Activated CD4-positive, alpha-beta memory T cell treated with anti-CD3 and anti-CD28 coated beads for 36 hours (primary cell): ENCODE results near the gene MITF. TPM values are rescaled to one million over a fixed set of nuclear protein-coding genes. Genes with fewer than 3 reads are reported as not detected.

Experiments
- CTCF ChIA-PET: fragments of 350-600 bp; sonication (Branson Sonifier 250); formaldehyde crosslinking; loops from one replicate; lab custom pipeline; 2021; ENCODE audit warnings: antibody characterized with exemption, inconsistent platforms; lab: Charles Lee
- POLR2A ChIA-PET: fragments of 350-600 bp; sonication (Branson Sonifier 250); formaldehyde crosslinking; loops from one replicate; lab custom pipeline; 2021; ENCODE audit warnings: antibody characterized with exemption; lab: Charles Lee
- DNase-seq: peaks from one replicate; pipeline ENCODE4 v3.0.0-alpha.2; 2020
- H3K27ac Mint-ChIP-seq: one replicate; pipeline ENCODE4 v1.8.0; 2021; ENCODE audit warnings: mixed read lengths
- H3K27me3 Mint-ChIP-seq: one replicate; pipeline ENCODE4 v1.8.0; 2021; ENCODE audit warnings: mixed read lengths
- H3K36me3 Mint-ChIP-seq: one replicate; pipeline ENCODE4 v1.8.0; 2021; ENCODE audit warnings: mixed read lengths
- H3K4me1 Mint-ChIP-seq: one replicate; pipeline ENCODE4 v1.8.0; 2021; ENCODE audit warnings: low read depth, mixed read lengths
- H3K4me3 Mint-ChIP-seq: one replicate; pipeline ENCODE4 v1.8.0; 2021; ENCODE audit warnings: mild to moderate bottlenecking, mixed read lengths
- H3K9me3 Mint-ChIP-seq: one replicate; pipeline ENCODE4 v1.8.0; 2021; ENCODE audit warnings: mixed read lengths
- intact Hi-C: fragments of 100-400 bp; cut with micrococcal nuclease; formaldehyde crosslinking; loops from one replicate; pipeline ENCODE4 v1.15.1; 2023
- total RNA-seq, 2 experiments: library from RNA; stranded (reverse); gene quantifications; one replicate each; pipeline ENCODE4 v1.2.3, GENCODE V29; 2021

MITF gene
- total RNA-seq, 2 experiments from 2014 or later: not detected

GRCh38 chr3:69811452-69812401 lies 72.5 kb downstream of the MITF start:
- no peaks in the 10 kb centered on the region for H3K36me3 Mint-ChIP-seq
- ChIA-PET POLR2A (no interaction called here), CTCF (no interaction called here)
- intact Hi-C loops: no loop called here
- H3K9me3 Mint-ChIP-seq: no peaks in the 10 kb centered on the region
- no peak overlapping the region for H3K27ac Mint-ChIP-seq
- no peaks in the 10 kb centered on the region for H3K4me1 Mint-ChIP-seq
- H3K4me3 Mint-ChIP-seq: no peak overlapping the region
- H3K27me3 Mint-ChIP-seq: no peaks in the 10 kb centered on the region
- DNase-seq: no peak

DNA sequence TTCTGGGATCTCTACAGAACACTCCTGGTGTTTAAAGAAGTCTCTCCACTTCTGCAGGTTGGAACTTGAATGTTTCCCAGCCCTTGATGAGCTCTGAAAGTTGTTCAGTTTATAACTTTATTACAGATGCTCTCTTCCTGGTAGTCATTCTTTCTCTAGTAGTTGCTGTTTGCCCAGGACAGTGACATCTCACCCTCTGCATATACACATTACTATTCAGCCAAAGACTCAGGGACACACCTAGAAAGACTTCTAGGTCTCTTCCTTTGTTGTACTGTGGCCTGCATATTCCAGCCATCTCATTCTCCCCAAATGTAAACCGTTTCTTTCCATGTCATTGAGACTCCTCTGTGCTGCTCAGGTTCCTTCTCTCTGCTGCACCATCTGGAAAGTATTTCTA lies 76.7 kb downstream of the MITF start:
- Mint-ChIP-seq H3K36me3 (no peaks in the 10 kb centered on the region), H3K4me3 (no peak overlapping the region)
- POLR2A ChIA-PET: no interaction called here

DNA sequence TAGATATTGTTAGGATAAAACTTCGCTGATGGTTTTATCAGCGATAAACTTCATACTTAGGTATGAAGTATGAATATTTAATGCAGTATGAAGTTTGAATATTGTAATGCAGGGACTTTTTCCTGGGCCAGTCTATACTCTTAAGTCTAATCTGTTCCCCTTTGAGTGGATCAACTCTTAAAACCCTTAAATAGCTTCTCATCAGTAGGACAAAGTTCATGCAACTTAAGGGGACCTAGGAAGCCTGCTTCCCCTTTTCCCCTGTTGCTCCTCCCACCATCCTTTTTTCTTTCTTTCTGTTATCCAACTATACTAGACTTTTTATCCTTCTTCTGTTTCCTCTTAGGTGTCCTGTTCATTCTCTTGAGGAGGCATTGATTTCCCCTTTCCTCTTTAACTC lies 78.7 kb downstream of the MITF start:
- intact Hi-C loops: no loop called here
- H3K36me3 Mint-ChIP-seq: no peaks in the 10 kb centered on the region
- H3K4me3 Mint-ChIP-seq: no peak overlapping the region
- H3K27me3 Mint-ChIP-seq: peaks cover 2% of the 10 kb centered on the region
- POLR2A ChIA-PET: no interaction called here
- CTCF ChIA-PET: no interaction called here
- no peak for DNase-seq
- H3K4me1 Mint-ChIP-seq: no peaks in the 10 kb centered on the region
- H3K9me3 Mint-ChIP-seq: no peaks in the 10 kb centered on the region
- no peak overlapping the region for H3K27ac Mint-ChIP-seq

More for the DNA sequence above, 76.7 kb downstream of the MITF start:
- H3K4me1 Mint-ChIP-seq: no peaks in the 10 kb centered on the region
- no peak for DNase-seq
- H3K27ac Mint-ChIP-seq: no peak overlapping the region
- peaks cover 2% of the 10 kb centered on the region for H3K27me3 Mint-ChIP-seq
- CTCF ChIA-PET: no interaction called here
- intact Hi-C loops: no loop called here
- H3K9me3 Mint-ChIP-seq: no peaks in the 10 kb centered on the region

GRCh38 chr3:69819282-69819681 lies 80.0 kb downstream of the MITF start:
- intact Hi-C loops: no loop called here
- H3K36me3 Mint-ChIP-seq: no peaks in the 10 kb centered on the region
- no peaks in the 10 kb centered on the region for H3K9me3 Mint-ChIP-seq
- POLR2A ChIA-PET: no interaction called here
- CTCF ChIA-PET: no interaction called here
- H3K4me1 Mint-ChIP-seq: no peaks in the 10 kb centered on the region
- no peak overlapping the region for H3K27ac Mint-ChIP-seq
- no peak for DNase-seq
- H3K27me3 Mint-ChIP-seq: peaks cover 2% of the 10 kb centered on the region
- no peak overlapping the region for H3K4me3 Mint-ChIP-seq

DNA sequence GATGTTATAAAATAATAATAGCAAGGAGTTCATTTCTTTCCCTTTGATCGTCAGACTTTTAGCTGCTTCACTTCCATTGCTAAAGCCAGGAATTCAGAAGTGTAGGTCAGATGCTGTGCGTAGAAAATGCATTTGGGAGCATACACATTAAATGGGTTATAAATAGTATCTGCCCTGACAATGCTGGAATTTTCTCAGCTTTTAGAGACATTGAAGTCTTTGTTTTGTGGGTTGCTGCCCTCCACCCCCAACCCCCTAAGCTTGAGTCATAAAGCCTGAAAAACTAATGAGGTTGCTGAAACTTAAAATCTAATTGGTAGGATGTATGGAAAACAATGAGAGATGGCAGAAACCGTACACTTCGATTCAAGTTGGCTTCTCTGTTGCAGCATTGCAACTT lies 81.9 kb downstream of the MITF start:
- intact Hi-C loops: no loop called here
- Mint-ChIP-seq H3K27ac (no peak overlapping the region), H3K9me3 (no peaks in the 10 kb centered on the region), H3K4me3 (no peak overlapping the region), H3K27me3 (peaks cover 2% of the 10 kb centered on the region), H3K4me1 (no peaks in the 10 kb centered on the region), H3K36me3 (no peaks in the 10 kb centered on the region)
- CTCF ChIA-PET: no interaction called here
- no peak for DNase-seq
- POLR2A ChIA-PET: no interaction called here

GRCh38 chr3:69823743-69824142 lies 84.5 kb downstream of the MITF start:
- CTCF ChIA-PET: no interaction called here
- no peaks in the 10 kb centered on the region for H3K27me3 Mint-ChIP-seq
- POLR2A ChIA-PET: no interaction called here

GRCh38 chr3:69825446-69825845 lies 86.2 kb downstream of the MITF start:
- Mint-ChIP-seq H3K4me1 (no peaks in the 10 kb centered on the region), H3K9me3 (no peaks in the 10 kb centered on the region), H3K36me3 (no peaks in the 10 kb centered on the region), H3K27me3 (no peaks in the 10 kb centered on the region), H3K4me3 (no peak overlapping the region), H3K27ac (no peak overlapping the region)
- DNase-seq: no peak
- ChIA-PET CTCF (no interaction called here), POLR2A (no interaction called here)
- intact Hi-C loops: no loop called here

More at GRCh38 chr3:69823743-69824142, 84.5 kb downstream of the MITF start:
- no peak for DNase-seq
- H3K9me3 Mint-ChIP-seq: no peaks in the 10 kb centered on the region
- no peak overlapping the region for H3K4me3 Mint-ChIP-seq
- intact Hi-C loops: no loop called here
- no peak overlapping the region for H3K27ac Mint-ChIP-seq
- H3K4me1 Mint-ChIP-seq: no peaks in the 10 kb centered on the region
- no peaks in the 10 kb centered on the region for H3K36me3 Mint-ChIP-seq

DNA sequence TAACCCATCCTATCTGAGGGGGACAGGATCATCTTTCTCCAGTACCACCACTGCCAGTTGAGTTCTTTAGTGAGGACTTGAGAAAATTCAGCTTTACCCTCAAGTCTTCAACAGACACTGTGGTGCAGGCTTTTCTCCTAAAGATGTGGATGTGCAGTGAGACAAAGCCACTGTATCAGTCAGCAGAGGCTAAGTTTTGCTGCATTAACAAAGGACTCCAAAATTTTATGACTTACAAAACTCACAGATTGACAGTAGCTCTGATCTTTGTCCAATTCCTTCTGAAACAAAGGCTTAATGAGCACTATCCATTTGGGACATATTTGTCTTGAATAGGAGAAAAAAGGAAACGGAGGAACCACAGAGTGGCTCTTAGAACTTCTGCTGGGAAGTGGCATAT lies 87.9 kb downstream of the MITF start:
- Mint-ChIP-seq H3K36me3 (no peaks in the 10 kb centered on the region), H3K27me3 (no peaks in the 10 kb centered on the region), H3K27ac (no peak overlapping the region), H3K9me3 (peaks cover 2% of the 10 kb centered on the region), H3K4me3 (no peak overlapping the region), H3K4me1 (no peaks in the 10 kb centered on the region)
- POLR2A ChIA-PET: no interaction called here
- intact Hi-C loops: no loop called here
- no peak for DNase-seq
- CTCF ChIA-PET: no interaction called here

- Mint-ChIP-seq H3K4me1 (no peaks in the 10 kb centered on the region), H3K36me3 (no peaks in the 10 kb centered on the region), H3K27ac (no peak overlapping the region), H3K4me3 (no peak overlapping the region), H3K27me3 (no peaks in the 10 kb centered on the region), H3K9me3 (peaks cover 6% of the 10 kb centered on the region)
- CTCF ChIA-PET: no interaction called here
- intact Hi-C loops: no loop called here
- no peak for DNase-seq
- POLR2A ChIA-PET: no interaction called here
Observed at GRCh38 chr3:69828817-69829216, 89.6 kb downstream of the MITF start.

DNA sequence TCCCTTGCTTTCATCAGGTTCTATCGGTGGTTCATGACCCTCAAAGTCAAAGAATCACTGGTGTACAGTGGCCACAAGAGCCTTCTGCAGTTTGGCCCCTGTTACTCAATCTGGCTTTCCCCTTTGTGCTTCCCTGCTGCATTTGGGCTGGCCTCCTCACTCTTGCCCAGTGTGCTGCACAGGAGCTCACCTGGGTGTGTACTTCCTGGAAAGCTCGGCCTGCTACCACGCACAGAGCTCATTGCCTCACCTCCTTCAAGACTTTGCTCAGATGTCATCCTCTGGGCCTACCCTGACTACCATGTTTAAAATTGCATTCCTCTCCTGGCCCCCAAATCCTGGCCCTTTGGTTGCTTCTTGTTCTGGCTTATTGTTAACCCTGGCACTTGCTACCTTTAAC lies 90.9 kb downstream of the MITF start:
- Mint-ChIP-seq H3K36me3 (no peaks in the 10 kb centered on the region), H3K27ac (no peak overlapping the region), H3K4me3 (no peak overlapping the region), H3K4me1 (no peaks in the 10 kb centered on the region), H3K27me3 (no peaks in the 10 kb centered on the region), H3K9me3 (peaks cover 11% of the 10 kb centered on the region)
- ChIA-PET POLR2A (no interaction called here), CTCF (no interaction called here)
- DNase-seq: no peak
- intact Hi-C loops: no loop called here

DNA sequence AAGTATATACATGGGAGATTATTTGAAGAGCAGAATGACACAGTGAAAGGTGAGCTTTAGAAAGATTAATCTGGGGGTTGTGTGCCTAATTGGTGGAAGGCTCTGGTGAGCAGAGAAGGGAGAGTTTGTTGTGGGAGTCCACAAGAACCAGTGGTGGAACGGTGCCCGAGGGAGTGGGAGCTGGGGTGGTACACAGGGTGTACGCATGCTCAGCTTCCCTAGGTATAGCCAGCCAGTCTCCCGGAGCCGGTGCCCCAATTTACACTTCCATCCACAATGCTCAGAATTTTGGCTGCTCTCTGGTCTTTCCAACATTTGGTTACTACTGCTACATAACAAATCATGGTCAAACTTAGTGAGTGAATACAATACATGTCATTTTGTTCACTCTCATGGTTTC lies 92.5 kb downstream of the MITF start:
- no peaks in the 10 kb centered on the region for H3K27me3 Mint-ChIP-seq
- ChIA-PET POLR2A (no interaction called here), CTCF (no interaction called here)
- H3K4me1 Mint-ChIP-seq: no peaks in the 10 kb centered on the region
- peaks cover 14% of the 10 kb centered on the region for H3K9me3 Mint-ChIP-seq
- H3K27ac Mint-ChIP-seq: no peak overlapping the region
- H3K4me3 Mint-ChIP-seq: no peak overlapping the region
- no peaks in the 10 kb centered on the region for H3K36me3 Mint-ChIP-seq
- intact Hi-C loops: no loop called here
- no peak for DNase-seq

DNA sequence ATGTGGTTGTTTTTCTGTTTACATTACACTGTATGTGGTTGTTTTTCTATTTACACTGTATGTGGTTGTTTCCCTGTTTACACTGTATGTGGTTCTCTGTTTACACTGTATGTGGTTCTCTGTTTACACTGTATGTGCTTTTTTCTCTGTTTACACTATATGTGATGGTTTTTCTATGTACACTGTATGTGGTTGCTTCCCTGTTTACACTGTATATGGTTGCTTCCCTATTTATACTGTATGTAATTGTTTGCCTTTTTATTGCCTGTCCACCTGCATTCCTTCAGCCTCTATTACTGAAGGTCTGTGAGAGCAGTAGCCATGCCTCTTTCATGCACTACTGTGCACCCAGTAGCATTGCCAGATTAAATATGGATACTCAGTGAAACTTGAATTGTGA lies 94.3 kb downstream of the MITF start:
- H3K4me1 Mint-ChIP-seq: no peaks in the 10 kb centered on the region
- no peaks in the 10 kb centered on the region for H3K27me3 Mint-ChIP-seq
- no peak overlapping the region for H3K4me3 Mint-ChIP-seq
- POLR2A ChIA-PET: no interaction called here
- no peak overlapping the region for H3K27ac Mint-ChIP-seq
- H3K36me3 Mint-ChIP-seq: no peaks in the 10 kb centered on the region
- DNase-seq: no peak
- intact Hi-C loops: no loop called here
- CTCF ChIA-PET: no interaction called here
- H3K9me3 Mint-ChIP-seq: peaks cover 14% of the 10 kb centered on the region

GRCh38 chr3:69838217-69838616 lies 99.0 kb downstream of the MITF start:
- no peaks in the 10 kb centered on the region for H3K4me1 Mint-ChIP-seq
- H3K9me3 Mint-ChIP-seq: peaks cover 12% of the 10 kb centered on the region
- no peaks in the 10 kb centered on the region for H3K27me3 Mint-ChIP-seq
- H3K4me3 Mint-ChIP-seq: no peak overlapping the region
- intact Hi-C loops: no loop called here
- ChIA-PET CTCF (no interaction called here), POLR2A (no interaction called here)
- H3K36me3 Mint-ChIP-seq: no peaks in the 10 kb centered on the region
- no peak overlapping the region for H3K27ac Mint-ChIP-seq
- no peak for DNase-seq
